8988T (cell line): Measurements from ENCODE around the gene PTOV1.

Experiments
- DNase-seq: peaks from one replicate; pipeline ENCODE4 v3.0.0; 2011

Gene PTOV1

GRCh38 chr19:49877020-49877878, 26.3 kb downstream of the PTOV1 start, which contains the start of the genes AKT1S1 and TBC1D17:
Gene AKT1S1 (minus strand): TSS chr19:49877355. CDS start chr19:49873295, 4,060 bp downstream.
Gene TBC1D17 (plus strand): TSS chr19:49877702. CDS start chr19:49877724, 22 bp downstream.
- DNase-seq = peak; percentile 96

DNA sequence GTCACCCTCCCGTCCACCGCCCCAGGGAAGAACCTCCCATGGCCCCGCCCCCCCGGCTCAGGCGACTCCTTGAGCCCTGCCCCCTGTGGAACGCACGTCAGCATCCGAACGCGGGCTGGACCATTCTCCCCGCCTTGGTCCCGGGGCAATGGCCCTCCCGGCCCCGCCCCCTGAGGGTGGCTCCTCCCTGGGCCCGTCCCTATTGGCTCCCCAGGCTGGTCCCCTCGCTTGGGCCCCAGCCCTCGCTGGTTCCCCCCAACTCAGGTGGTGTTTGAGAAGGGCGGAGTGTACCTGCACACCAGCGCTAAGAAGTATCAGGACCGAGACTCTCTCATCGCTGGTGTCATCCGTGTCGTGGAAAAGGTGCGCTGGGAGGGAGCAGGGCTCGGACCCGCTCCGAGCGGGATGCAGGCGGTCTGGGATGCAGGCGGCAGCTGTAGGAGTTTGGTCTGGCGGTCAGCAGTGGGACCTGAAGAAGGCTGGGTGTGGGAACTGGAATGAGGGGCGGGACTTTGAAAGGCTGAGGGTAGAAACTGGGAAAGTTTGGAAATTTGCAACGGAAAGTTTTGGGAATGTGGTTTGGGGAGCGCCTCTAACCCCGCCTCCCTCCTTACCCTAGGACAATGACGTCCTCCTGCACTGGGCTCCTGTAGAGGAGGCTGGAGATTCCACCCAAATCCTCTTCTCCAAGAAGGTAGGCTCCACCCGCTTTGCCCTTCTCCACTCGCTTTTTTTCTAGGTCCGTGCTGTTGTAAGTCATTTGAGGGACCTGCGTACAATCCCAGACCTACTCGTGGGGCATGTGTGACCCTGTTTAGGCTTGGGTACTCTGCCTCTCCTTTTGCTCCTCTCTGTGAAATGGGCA, 27.2 kb downstream of the PTOV1 start:
- peak; percentile 95 for DNase-seq

DNA sequence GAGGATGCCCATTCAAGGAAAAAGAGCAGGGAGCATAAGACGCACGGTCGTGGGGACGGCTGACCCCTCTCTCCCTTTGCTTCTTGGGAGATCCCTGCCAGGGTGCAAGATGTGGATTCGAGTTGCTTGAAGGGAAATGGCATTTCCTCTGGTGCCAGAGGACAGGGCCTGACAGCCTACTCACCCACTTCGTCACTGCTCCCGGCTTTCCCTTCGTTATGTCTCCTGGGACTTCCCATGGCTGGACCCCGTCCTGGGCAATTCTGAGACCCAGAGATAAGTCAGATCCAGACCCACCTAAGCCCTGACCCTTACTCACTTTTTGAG, 27.7 kb downstream of the PTOV1 start:
- DNase-seq = no peak

DNA sequence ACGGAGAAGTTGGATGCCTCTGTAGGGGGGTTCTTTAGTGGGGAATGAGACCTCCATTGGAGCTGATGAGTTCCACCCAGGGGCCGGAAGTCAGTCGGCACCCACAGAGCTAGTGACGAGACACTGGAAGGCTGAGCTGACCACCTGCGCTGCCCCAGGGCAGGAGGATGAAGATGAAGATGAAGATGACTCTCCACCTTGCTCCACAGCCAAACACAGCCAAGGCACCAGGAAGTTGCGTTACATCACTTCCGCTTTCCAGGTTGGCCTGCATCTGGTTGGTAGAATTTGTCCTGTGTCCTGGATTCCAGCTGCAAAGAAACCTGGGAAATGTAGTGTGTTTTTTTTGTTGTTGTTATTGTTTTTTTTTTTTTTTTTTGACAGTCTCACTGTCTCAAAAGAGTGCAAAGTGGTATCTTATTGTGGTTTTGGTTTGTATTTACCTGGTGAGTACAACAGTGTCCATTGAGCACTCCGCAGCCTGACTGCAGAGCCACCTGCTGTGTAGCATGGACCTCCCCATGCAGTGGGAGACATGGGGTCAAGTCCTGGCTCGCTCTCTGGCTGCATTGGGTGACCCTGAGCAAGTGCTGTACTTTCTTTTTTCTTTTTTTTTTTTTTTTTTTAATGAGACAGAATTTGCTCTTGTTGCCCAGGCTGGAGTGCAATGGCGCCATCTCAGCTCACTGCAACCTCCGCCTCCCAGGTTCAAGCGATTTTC, 28.4 kb downstream of the PTOV1 start:
- DNase-seq = no peak

DNA sequence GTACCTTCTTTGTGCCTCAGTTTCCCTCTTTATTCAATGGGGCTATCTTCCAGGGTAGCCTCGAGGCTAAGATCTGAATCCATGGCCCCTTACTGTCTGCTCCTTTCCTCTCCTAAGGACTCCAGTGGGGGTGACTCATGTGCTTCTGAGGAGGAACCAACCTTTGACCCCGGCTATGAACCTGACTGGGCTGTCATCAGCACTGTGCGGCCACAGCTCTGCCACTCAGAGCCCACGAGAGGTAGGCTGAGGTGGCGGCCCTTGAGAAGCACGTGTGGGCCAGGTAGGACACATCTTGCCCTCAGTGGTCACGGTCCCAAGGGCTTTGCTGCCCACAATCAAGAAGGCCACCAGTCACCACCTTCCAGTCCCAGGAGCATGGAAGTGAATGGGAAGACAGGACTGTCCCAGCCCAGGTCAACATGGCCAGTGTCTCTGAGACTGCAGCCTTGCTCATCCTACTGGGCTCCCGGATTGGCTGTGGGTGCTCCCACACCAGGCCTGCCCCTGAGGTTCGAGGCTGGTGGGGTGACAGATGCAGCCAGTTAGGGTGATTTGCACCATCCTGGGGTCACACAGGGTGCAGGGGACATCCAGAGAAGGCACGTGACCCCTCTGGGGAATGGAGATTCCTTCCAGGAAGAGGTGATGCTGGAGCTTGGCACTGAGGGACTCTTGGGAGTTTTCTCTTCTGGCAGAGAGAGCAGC, 29.4 kb downstream of the PTOV1 start:
- DNase-seq = no peak

- no peak for DNase-seq
Observed at GRCh38 chr19:49881186-49881585, 30.2 kb downstream of the PTOV1 start.

DNA sequence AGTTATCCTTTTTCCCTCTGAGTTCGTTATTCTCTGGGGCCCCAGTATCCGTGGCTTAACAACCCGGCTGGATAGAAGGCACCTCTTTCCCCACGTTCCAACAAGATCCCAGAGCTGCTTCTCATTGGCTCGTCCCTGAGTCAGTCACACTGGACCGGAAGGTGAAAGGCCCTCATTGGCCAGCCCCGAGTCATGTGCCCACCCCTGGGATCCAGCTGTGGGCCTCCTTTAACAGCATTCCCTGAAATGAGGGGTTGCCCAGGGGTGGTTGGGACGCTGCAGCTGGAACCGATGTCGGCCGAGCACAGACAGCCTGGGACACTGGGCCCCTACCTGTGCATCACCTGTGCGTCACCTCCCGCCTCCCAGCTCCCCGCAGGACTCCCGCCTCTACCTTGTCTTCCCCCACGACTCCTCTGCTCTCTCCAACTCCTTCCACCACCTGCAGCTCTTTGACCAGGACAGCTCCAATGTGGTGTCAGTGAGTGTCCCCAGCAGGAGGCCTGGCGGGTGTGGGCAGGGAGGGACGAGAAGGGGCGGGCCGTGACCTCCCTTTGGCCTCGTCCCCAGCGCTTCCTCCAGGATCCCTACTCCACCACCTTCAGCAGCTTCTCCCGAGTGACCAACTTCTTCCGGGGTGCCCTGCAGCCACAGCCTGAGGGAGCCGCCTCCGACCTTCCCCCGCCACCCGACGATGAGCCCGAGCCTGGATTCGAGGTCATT, 30.9 kb downstream of the PTOV1 start:
- DNase-seq = no peak

DNA sequence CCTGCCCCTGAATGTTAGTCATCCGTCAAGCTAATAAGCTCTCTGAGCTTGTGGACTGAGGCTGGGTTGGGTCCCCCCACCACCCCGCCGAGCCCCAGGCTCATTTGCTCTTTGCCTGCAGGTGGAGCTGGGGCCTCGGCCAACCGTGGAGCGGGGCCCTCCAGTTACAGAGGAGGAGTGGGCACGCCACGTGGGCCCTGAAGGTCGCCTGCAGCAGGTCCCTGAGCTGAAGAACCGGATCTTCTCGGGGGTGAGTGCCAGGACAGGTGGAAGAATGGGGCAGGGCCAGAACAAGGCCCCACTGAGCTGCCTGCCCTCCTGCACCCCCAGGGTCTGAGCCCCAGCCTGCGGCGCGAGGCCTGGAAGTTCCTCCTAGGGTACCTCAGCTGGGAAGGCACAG, 31.7 kb downstream of the PTOV1 start:
- no peak for DNase-seq

DNA sequence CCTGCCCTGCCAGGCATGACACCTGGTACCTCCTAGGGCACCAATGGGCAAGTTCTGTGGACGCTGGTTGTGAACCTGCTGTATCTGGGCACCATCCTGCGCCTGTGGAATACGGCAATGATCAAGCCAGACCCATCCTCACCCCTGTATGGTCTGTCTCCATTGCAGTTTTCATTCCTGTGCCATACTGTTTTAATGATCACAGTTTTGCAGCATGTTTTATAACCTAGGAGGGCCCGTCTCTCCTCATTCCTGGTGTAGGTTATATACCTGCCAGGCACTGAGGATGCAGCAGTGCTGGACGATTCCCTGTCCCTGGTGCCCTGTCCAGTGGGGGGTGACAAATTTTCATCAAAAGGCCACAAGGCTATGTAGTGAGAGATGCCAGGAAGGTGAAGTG, 32.1 kb downstream of the PTOV1 start:
- no peak for DNase-seq

GRCh38 chr19:49884109-49884508, 33.1 kb downstream of the PTOV1 start:
- no peak for DNase-seq

GRCh38 chr19:49884760-49885159, 33.8 kb downstream of the PTOV1 start:
- no peak for DNase-seq

DNA sequence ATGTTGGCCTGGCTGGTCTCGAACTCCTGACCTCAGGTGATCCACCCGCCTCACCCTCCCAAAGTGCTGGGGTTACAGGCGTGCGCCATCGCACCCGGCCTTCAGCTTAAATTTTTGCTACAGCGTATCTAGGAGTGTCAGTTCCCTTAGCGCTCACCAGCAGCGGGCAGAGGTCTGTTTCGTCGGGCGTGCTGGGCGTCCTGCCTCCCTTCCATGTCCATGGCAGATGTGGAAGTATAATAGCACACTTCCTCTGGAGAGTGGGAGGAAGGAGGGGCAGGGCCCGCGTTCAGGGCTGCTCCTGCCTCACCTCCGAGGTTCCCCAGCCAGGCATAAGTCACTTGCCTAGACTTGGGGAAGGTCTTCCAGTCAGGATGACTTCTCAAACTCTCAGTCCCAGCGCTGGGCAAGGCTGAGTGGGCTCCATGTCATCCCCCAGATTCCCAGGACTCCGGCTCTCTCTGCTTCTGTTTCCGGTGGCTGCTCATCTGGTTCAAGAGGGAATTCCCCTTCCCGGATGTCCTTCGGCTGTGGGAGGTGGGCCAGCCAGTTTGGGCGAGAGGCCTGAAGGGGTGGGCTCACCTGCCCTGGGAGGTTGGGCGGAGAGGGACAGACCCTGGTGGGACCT, 36.2 kb downstream of the PTOV1 start:
- no peak for DNase-seq

DNA sequence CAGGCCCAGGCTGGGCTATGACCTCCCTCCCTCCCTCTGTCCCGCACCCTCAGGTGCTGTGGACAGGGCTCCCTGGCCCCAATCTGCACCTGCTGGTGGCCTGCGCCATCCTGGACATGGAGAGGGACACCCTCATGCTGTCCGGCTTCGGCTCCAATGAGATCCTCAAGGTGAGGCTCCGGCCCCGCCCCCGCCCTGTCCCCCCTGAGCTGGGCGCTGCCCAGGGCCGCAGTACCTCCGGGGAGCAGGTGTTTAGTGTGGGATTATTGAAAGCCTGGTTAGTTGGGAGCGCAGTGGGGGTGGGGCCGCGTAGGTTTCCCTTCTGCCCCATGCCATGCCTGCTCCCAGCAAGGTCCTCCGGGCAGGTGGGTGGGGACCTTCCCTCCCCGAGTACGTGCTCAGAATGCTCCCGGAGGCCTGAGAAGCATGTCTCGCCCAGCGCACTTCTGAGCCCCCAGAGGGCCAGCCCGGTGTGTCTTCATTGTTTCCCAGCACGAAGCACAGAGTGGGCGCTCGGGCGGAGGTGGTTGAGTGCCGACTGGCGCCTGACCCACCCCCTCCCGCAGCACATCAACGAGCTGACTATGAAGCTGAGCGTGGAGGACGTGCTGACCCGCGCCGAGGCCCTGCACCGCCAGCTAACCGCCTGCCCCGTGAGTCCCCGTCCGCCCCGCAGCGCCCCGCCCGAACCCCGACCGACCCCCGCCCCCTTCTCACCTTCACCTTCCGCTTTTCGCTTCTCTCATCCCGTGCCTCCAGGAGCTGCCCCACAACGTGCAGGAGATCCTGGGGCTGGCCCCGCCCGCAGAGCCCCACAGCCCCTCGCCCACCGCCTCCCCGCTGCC, 36.9 kb downstream of the PTOV1 start:
- DNase-seq = no peak

DNA sequence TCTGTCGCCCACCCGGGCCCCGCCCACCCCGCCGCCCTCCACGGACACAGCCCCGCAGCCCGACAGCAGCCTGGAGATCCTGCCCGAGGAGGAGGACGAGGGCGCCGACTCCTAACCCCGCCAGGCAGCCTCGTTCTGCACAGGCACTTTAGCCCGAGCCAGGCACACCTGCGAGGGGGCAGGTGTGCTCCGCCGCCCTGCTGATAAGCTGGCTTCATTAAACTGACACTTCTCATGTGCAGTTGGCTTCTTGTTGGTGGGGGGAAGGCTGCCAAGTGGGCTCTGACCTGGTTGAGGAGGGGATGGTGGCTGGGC, 37.5 kb downstream of the PTOV1 start:
- no peak for DNase-seq

- DNase-seq = no peak
Observed at GRCh38 chr19:49889038-49889686, 38.2 kb downstream of the PTOV1 start.

- DNase-seq = no peak
Observed at GRCh38 chr19:49889687-49890348, 38.9 kb downstream of the PTOV1 start.

- no peak for DNase-seq
Observed at GRCh38 chr19:49890349-49891311, 39.7 kb downstream of the PTOV1 start.

DNA sequence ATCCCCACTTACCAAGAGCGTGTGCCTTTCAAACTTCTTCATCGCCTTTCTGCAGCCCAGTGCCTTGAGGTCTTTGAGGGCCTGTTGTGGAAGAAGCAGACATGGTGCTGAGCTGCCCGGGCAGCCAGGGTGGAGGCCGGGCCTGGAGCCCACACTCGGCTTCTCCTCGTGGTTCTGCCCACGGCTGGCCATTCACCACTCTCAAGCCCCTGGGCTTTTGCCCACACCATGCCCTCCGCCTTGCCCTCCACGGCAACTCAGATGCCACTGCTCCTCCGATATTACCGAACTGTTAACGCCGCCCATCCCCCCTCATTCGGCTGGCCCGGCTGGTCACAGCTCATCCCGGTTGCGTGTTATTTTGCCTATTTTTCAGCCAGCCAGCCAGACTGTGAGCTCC, 40.4 kb downstream of the PTOV1 start:
- DNase-seq = no peak
